ENCODE data around the gene CST4.

CST4 gene

GRCh38 chr20:23651117-23651516 is 37.7 kb downstream of the CST4 start:
- no peak overlapping the region for H3K4me3 Mint-ChIP-seq
- peaks cover 11% of the 10 kb centered on the region for H3K27me3 Mint-ChIP-seq (ENCODE audit: low read depth)
- no peaks in the 10 kb centered on the region for H3K4me1 Mint-ChIP-seq (ENCODE audit: low read depth)
- DNase-seq (ENCODE audit: low spot score), result no peak
- H3K36me3 Mint-ChIP-seq (ENCODE audit: low read depth), result no peaks in the 10 kb centered on the region
- H3K9me3 Mint-ChIP-seq, result no peaks in the 10 kb centered on the region
- H3K27ac Mint-ChIP-seq, result no peak overlapping the region

GRCh38 chr20:23649830-23650417 is 38.9 kb downstream of the CST4 start:
- H3K36me3 Mint-ChIP-seq (ENCODE audit: low read depth), result no peaks in the 10 kb centered on the region
- H3K4me1 Mint-ChIP-seq (ENCODE audit: low read depth), result no peaks in the 10 kb centered on the region
- H3K4me3 Mint-ChIP-seq, result no peak overlapping the region
- no peaks in the 10 kb centered on the region for H3K9me3 Mint-ChIP-seq
- no peak for DNase-seq (ENCODE audit: low spot score)
- peaks cover 11% of the 10 kb centered on the region for H3K27me3 Mint-ChIP-seq (ENCODE audit: low read depth)
- no peak overlapping the region for H3K27ac Mint-ChIP-seq

- H3K27me3 Mint-ChIP-seq (ENCODE audit: low read depth), result peaks cover 5% of the 10 kb centered on the region
Measured at GRCh38 chr20:23649242-23649641, 39.6 kb downstream of the CST4 start.

GRCh38 chr20:23647346-23647745 is 41.5 kb downstream of the CST4 start:
- H3K27me3 Mint-ChIP-seq (ENCODE audit: low read depth), result peaks cover 5% of the 10 kb centered on the region
- H3K36me3 Mint-ChIP-seq (ENCODE audit: low read depth), result no peaks in the 10 kb centered on the region
- no peak overlapping the region for H3K4me3 Mint-ChIP-seq
- H3K4me1 Mint-ChIP-seq (ENCODE audit: low read depth), result no peaks in the 10 kb centered on the region
- H3K9me3 Mint-ChIP-seq, result no peaks in the 10 kb centered on the region
- no peak overlapping the region for H3K27ac Mint-ChIP-seq
- no peak for DNase-seq (ENCODE audit: low spot score)

More at GRCh38 chr20:23649242-23649641, 39.6 kb downstream of the CST4 start:
- DNase-seq (ENCODE audit: low spot score), result no peak
- Mint-ChIP-seq H3K4me1 (ENCODE audit: low read depth) (no peaks in the 10 kb centered on the region), H3K9me3 (no peaks in the 10 kb centered on the region), H3K27ac (no peak overlapping the region), H3K36me3 (ENCODE audit: low read depth) (no peaks in the 10 kb centered on the region), H3K4me3 (no peak overlapping the region)

- Mint-ChIP-seq H3K27me3 (ENCODE audit: low read depth) (peaks cover 5% of the 10 kb centered on the region), H3K36me3 (ENCODE audit: low read depth) (no peaks in the 10 kb centered on the region), H3K27ac (no peak overlapping the region), H3K4me3 (no peak overlapping the region), H3K4me1 (ENCODE audit: low read depth) (no peaks in the 10 kb centered on the region), H3K9me3 (no peaks in the 10 kb centered on the region)
- no peak for DNase-seq (ENCODE audit: low spot score)
Measured at GRCh38 chr20:23646106-23646873, 42.5 kb downstream of the CST4 start.

GRCh38 chr20:23645575-23645974 is 43.3 kb downstream of the CST4 start:
- Mint-ChIP-seq H3K4me1 (ENCODE audit: low read depth) (no peaks in the 10 kb centered on the region), H3K27ac (no peak overlapping the region), H3K4me3 (no peak overlapping the region), H3K27me3 (ENCODE audit: low read depth) (peaks cover 5% of the 10 kb centered on the region), H3K36me3 (ENCODE audit: low read depth) (no peaks in the 10 kb centered on the region), H3K9me3 (no peaks in the 10 kb centered on the region)
- DNase-seq (ENCODE audit: low spot score), result no peak

- Mint-ChIP-seq H3K27ac (no peak overlapping the region), H3K4me3 (no peak overlapping the region), H3K4me1 (ENCODE audit: low read depth) (no peaks in the 10 kb centered on the region), H3K27me3 (ENCODE audit: low read depth) (peaks cover 9% of the 10 kb centered on the region), H3K9me3 (no peaks in the 10 kb centered on the region), H3K36me3 (ENCODE audit: low read depth) (no peaks in the 10 kb centered on the region)
- no peak for DNase-seq (ENCODE audit: low spot score)
Measured at GRCh38 chr20:23644164-23644563, 44.7 kb downstream of the CST4 start.

GRCh38 chr20:23643659-23644058 is 45.2 kb downstream of the CST4 start:
- Mint-ChIP-seq H3K4me1 (ENCODE audit: low read depth) (no peaks in the 10 kb centered on the region), H3K27ac (no peak overlapping the region), H3K36me3 (ENCODE audit: low read depth) (no peaks in the 10 kb centered on the region), H3K4me3 (no peak overlapping the region), H3K9me3 (no peaks in the 10 kb centered on the region), H3K27me3 (ENCODE audit: low read depth) (peaks cover 12% of the 10 kb centered on the region)
- no peak for DNase-seq (ENCODE audit: low spot score)

GRCh38 chr20:23641936-23642751 is 46.7 kb downstream of the CST4 start:
- Mint-ChIP-seq H3K36me3 (ENCODE audit: low read depth) (no peaks in the 10 kb centered on the region), H3K9me3 (no peaks in the 10 kb centered on the region), H3K27ac (no peak overlapping the region), H3K4me1 (ENCODE audit: low read depth) (no peaks in the 10 kb centered on the region), H3K27me3 (ENCODE audit: low read depth) (peaks cover 14% of the 10 kb centered on the region), H3K4me3 (no peak overlapping the region)
- DNase-seq (ENCODE audit: low spot score), result no peak

- Mint-ChIP-seq H3K27me3 (ENCODE audit: low read depth) (peaks cover 24% of the 10 kb centered on the region), H3K36me3 (ENCODE audit: low read depth) (no peaks in the 10 kb centered on the region), H3K4me3 (no peak overlapping the region), H3K4me1 (ENCODE audit: low read depth) (no peaks in the 10 kb centered on the region), H3K27ac (no peak overlapping the region), H3K9me3 (no peaks in the 10 kb centered on the region)
- DNase-seq (ENCODE audit: low spot score), result no peak
Measured at GRCh38 chr20:23640671-23641667, 47.9 kb downstream of the CST4 start.

GRCh38 chr20:23640018-23640601 is 48.7 kb downstream of the CST4 start:
- H3K27ac Mint-ChIP-seq, result no peak overlapping the region
- no peaks in the 10 kb centered on the region for H3K4me1 Mint-ChIP-seq (ENCODE audit: low read depth)
- DNase-seq (ENCODE audit: low spot score), result no peak
- H3K27me3 Mint-ChIP-seq (ENCODE audit: low read depth), result peaks cover 21% of the 10 kb centered on the region
- H3K9me3 Mint-ChIP-seq, result no peaks in the 10 kb centered on the region
- no peaks in the 10 kb centered on the region for H3K36me3 Mint-ChIP-seq (ENCODE audit: low read depth)
- H3K4me3 Mint-ChIP-seq, result no peak overlapping the region

GRCh38 chr20:23639490-23639958 is 49.3 kb downstream of the CST4 start:
- Mint-ChIP-seq H3K4me1 (ENCODE audit: low read depth) (no peaks in the 10 kb centered on the region), H3K9me3 (no peaks in the 10 kb centered on the region), H3K27me3 (ENCODE audit: low read depth) (peaks cover 21% of the 10 kb centered on the region), H3K27ac (no peak overlapping the region), H3K36me3 (ENCODE audit: low read depth) (no peaks in the 10 kb centered on the region), H3K4me3 (no peak overlapping the region)
- DNase-seq (ENCODE audit: low spot score), result no peak

GRCh38 chr20:23638309-23638708 is 50.5 kb downstream of the CST4 start:
- Mint-ChIP-seq H3K4me3 (no peak overlapping the region), H3K36me3 (ENCODE audit: low read depth) (no peaks in the 10 kb centered on the region), H3K27ac (no peak overlapping the region), H3K4me1 (ENCODE audit: low read depth) (no peaks in the 10 kb centered on the region), H3K9me3 (no peaks in the 10 kb centered on the region), H3K27me3 (ENCODE audit: low read depth) (peaks cover 21% of the 10 kb centered on the region)
- DNase-seq (ENCODE audit: low spot score), result no peak
